Measurements from ENCODE around the gene ARHGEF2.

The ARHGEF2 gene

GRCh38 chr1:155981266-155982088 is 3.1 kb upstream of the ARHGEF2 start:
- no peak for TF ChIP-seq CTCF (IDR thresholded peaks at IDR 0.05; ENCODE audit: low read depth, low read length, poor library complexity, severe bottlenecking)
- TF ChIP-seq EZH2phosphoT487 (IDR thresholded peaks at IDR 0.05; ENCODE audit: borderline replicate concordance, low read length) = no peak
- H3K4me3 ChIP-seq (ENCODE audit: low read length) = peak overlapping the region; percentile 81
- H3K9me2 ChIP-seq (replicated peaks; ENCODE audit: control insufficient read depth, low read length) = no peaks in the 10 kb centered on the region
- H3K4me2 ChIP-seq (ENCODE audit: low read length) = peak overlapping the region; percentile 99
- H3K9me3 ChIP-seq (ENCODE audit: control insufficient read depth, insufficient read depth, low read length) = no peaks in the 10 kb centered on the region
- H3K4me1 ChIP-seq (ENCODE audit: control insufficient read depth, low read length) = peaks cover 67% of the 10 kb centered on the region
- H4K20me1 ChIP-seq (ENCODE audit: control insufficient read depth, insufficient read depth, low read depth, low read length) = no peaks in the 10 kb centered on the region
- peaks cover 20% of the 10 kb centered on the region for H3F3A ChIP-seq (ENCODE audit: control insufficient read depth, insufficient read depth)
- H3K36me3 ChIP-seq (ENCODE audit: control insufficient read depth, low read length) = peaks cover 27% of the 10 kb centered on the region
- peaks cover 50% of the 10 kb centered on the region for H3K79me2 ChIP-seq (ENCODE audit: control insufficient read depth, low read length)
- H3K27me3 ChIP-seq (ENCODE audit: control insufficient read depth, low read length) = no peaks in the 10 kb centered on the region
- peak overlapping the region; percentile 89 for H3K27ac ChIP-seq (ENCODE audit: low read depth, low read length)

GRCh38 chr1:155979597-155980343 is 1.4 kb upstream of the ARHGEF2 start:
- H4K20me1 ChIP-seq (ENCODE audit: control insufficient read depth, insufficient read depth, low read depth, low read length) = peaks cover 14% of the 10 kb centered on the region
- peaks cover 67% of the 10 kb centered on the region for H3K79me2 ChIP-seq (ENCODE audit: control insufficient read depth, low read length)
- TF ChIP-seq EZH2phosphoT487 (IDR thresholded peaks at IDR 0.05; ENCODE audit: borderline replicate concordance, low read length) = no peak
- TF ChIP-seq CTCF (IDR thresholded peaks at IDR 0.05; ENCODE audit: low read depth, low read length, poor library complexity, severe bottlenecking) = no peak
- no peaks in the 10 kb centered on the region for H3K9me3 ChIP-seq (ENCODE audit: control insufficient read depth, insufficient read depth, low read length)
- H3K27ac ChIP-seq (ENCODE audit: low read depth, low read length) = peak overlapping the region; percentile 89
- no peaks in the 10 kb centered on the region for H3K9me2 ChIP-seq (replicated peaks; ENCODE audit: control insufficient read depth, low read length)
- no peaks in the 10 kb centered on the region for H3K27me3 ChIP-seq (ENCODE audit: control insufficient read depth, low read length)
- H3K36me3 ChIP-seq (ENCODE audit: control insufficient read depth, low read length) = peaks cover 40% of the 10 kb centered on the region
- peak overlapping the region; percentile 81 for H3K4me3 ChIP-seq (ENCODE audit: low read length)
- H3K4me2 ChIP-seq (ENCODE audit: low read length) = peak overlapping the region; percentile 99
- peaks cover 84% of the 10 kb centered on the region for H3K4me1 ChIP-seq (ENCODE audit: control insufficient read depth, low read length)
- peaks cover 20% of the 10 kb centered on the region for H3F3A ChIP-seq (ENCODE audit: control insufficient read depth, insufficient read depth)

- Histone ChIP-seq H3K27me3 (ENCODE audit: control insufficient read depth, low read length) (no peaks in the 10 kb centered on the region), H3F3A (ENCODE audit: control insufficient read depth, insufficient read depth) (peaks cover 20% of the 10 kb centered on the region), H3K27ac (ENCODE audit: low read depth, low read length) (peak overlapping the region; percentile 89), H4K20me1 (ENCODE audit: control insufficient read depth, insufficient read depth, low read depth, low read length) (peaks cover 21% of the 10 kb centered on the region), H3K79me2 (ENCODE audit: control insufficient read depth, low read length) (peaks cover 74% of the 10 kb centered on the region), H3K9me2 (replicated peaks; ENCODE audit: control insufficient read depth, low read length) (no peaks in the 10 kb centered on the region), H3K36me3 (ENCODE audit: control insufficient read depth, low read length) (peaks cover 48% of the 10 kb centered on the region), H3K4me3 (ENCODE audit: low read length) (peak overlapping the region; percentile 81), H3K4me1 (ENCODE audit: control insufficient read depth, low read length) (peaks cover 86% of the 10 kb centered on the region), H3K4me2 (ENCODE audit: low read length) (peak overlapping the region; percentile 99), H3K9me3 (ENCODE audit: control insufficient read depth, insufficient read depth, low read length) (no peaks in the 10 kb centered on the region)
- TF ChIP-seq EZH2phosphoT487 (IDR thresholded peaks at IDR 0.05; ENCODE audit: borderline replicate concordance, low read length) = no peak
- no peak for TF ChIP-seq CTCF (IDR thresholded peaks at IDR 0.05; ENCODE audit: low read depth, low read length, poor library complexity, severe bottlenecking)
Observed at GRCh38 chr1:155978973-155979429, 654 bp upstream of the ARHGEF2 start.
